Vagina (tissue), 2 donors: ENCODE results near the gene CUX1.

Source experiments
- POLR2A ChIP-seq, 2 donors: fragments of 450-650 bp; IDR thresholded peaks; one replicate each; pipeline ENCODE4 v1.6.1; 2017; ENCODE audit warnings: antibody characterized with exemption in 2 of 2, mild to moderate bottlenecking in 2 of 2, moderate library complexity in 2 of 2
- POLR2AphosphoS5 ChIP-seq, 2 donors: sonication (generic); formaldehyde crosslinking; IDR thresholded peaks; one replicate each; pipeline ENCODE4 v1.9.0; 2017; ENCODE audit warnings: antibody characterized with exemption in 2 of 2, mild to moderate bottlenecking in 2 of 2, low read depth in 1 of 2; ENCODE audit not compliant: insufficient read depth in 1 of 2

DNA sequence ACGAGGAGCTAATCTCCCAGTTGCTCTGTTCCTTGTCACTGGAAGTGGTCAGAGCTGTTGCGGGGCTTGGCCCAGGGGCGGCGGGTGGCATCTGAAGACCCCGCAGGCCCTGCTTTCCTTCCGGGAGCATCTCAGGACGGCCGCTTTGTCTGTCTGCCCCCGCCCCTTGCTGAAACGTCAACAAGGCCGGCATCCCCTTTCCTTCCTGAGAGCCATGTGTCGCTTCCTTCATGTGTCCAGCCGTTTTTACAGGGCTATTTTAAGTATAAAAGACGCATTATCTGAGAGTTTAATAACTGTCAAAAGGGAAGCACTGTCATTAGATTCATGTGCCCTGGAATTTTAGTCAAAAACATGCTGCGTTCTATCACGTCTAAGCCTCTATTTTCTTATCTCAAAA lies 110.4 kb downstream of the CUX1 start:
- no peak for TF ChIP-seq POLR2AphosphoS5 (IDR thresholded peaks at IDR 0.05; ENCODE audit: insufficient read depth in 1 of 2, low read depth in 1 of 2)
- TF ChIP-seq POLR2A (IDR thresholded peaks at IDR 0.05): no peak
